ENCODE measurements around the gene RHO.
"Not testable (repeated sequence)": the region's sequence is repeated elsewhere in the genome, so short reads cannot be mapped to it uniquely, and the experiment has no call there.

The RHO gene

GRCh38 chr3:129545951-129546350 lies 17.5 kb downstream of the RHO start:
- not testable (repeated sequence) for DNase-seq

GRCh38 chr3:129547241-129547640 lies 18.8 kb downstream of the RHO start:
- no peak for DNase-seq

GRCh38 chr3:129548104-129548965 lies 19.9 kb downstream of the RHO start:
- no peak for DNase-seq

- DNase-seq: no peak
These were observed 20.8 kb downstream of the RHO start for GRCh38 chr3:129549006-129549800.

GRCh38 chr3:129549805-129550204 lies 21.4 kb downstream of the RHO start:
- DNase-seq: no peak

- no peak for DNase-seq
These were observed 24.0 kb downstream of the RHO start for GRCh38 chr3:129552287-129553050.

- no peak for DNase-seq
These were observed 24.7 kb downstream of the RHO start for GRCh38 chr3:129553171-129553570.

GRCh38 chr3:129553719-129554118 lies 25.3 kb downstream of the RHO start:
- DNase-seq: no peak

- DNase-seq: peak; percentile 58
These were observed 26.1 kb downstream of the RHO start for GRCh38 chr3:129554356-129555152.

- no peak for DNase-seq
These were observed 26.7 kb downstream of the RHO start for GRCh38 chr3:129555153-129555550.

- no peak for DNase-seq
These were observed 27.3 kb downstream of the RHO start for GRCh38 chr3:129555616-129556357.

- DNase-seq: no peak
These were observed 27.9 kb downstream of the RHO start for GRCh38 chr3:129556358-129556695.

GRCh38 chr3:129556890-129557547 lies 28.6 kb downstream of the RHO start:
- DNase-seq: no peak

- DNase-seq: peak; percentile 76
These were observed 29.1 kb downstream of the RHO start for GRCh38 chr3:129557548-129557894.

- no peak for DNase-seq
These were observed 29.8 kb downstream of the RHO start for GRCh38 chr3:129558081-129558771.

GRCh38 chr3:129558772-129559564 lies 30.5 kb downstream of the RHO start:
- DNase-seq: no peak

GRCh38 chr3:129559565-129560079 lies 31.2 kb downstream of the RHO start:
- DNase-seq: no peak

- peak; percentile 61 for DNase-seq
These were observed 31.9 kb downstream of the RHO start for GRCh38 chr3:129560269-129560787.

GRCh38 chr3:129560911-129561594 lies 32.6 kb downstream of the RHO start:
- DNase-seq: peak; percentile 93

Measured in right hindlimb (tissue), 1 donor.